Measurements from ENCODE around the gene MYH16. TPM values are rescaled to one million over a fixed set of nuclear protein-coding genes. Genes with fewer than 3 reads are reported as not detected.
"Not testable (repeated sequence)": the region's sequence is repeated elsewhere in the genome, so short reads cannot be mapped to it uniquely, and the experiment has no call there.

MYH16 gene
- polyA plus RNA-seq (0.55 to 2.2 TPM (median 0.69 TPM) in 3 replicates), polyA minus RNA-seq (0.40 to 0.77 TPM (median 0.52 TPM) in 3 replicates)
- polyA plus RNA-seq (2011; ENCODE audit: low read depth) = 1.7 TPM
- 0.84 and 1.1 TPM in 2 replicates for polyA plus RNA-seq (2011; cell fraction: cytosol; rRNA removed)
- polyA plus RNA-seq (2011; cell fraction: nucleus; rRNA removed) = 1.8 and 2.3 TPM in 2 replicates
- 1.3 and 3.6 TPM in 2 replicates for polyA plus RNA-seq (2012; ENCODE audit: low replicate concordance)
- not detected for polyA minus RNA-seq (2011; cell fraction: cytosol; rRNA and poly(A)+ RNA removed)
- polyA minus RNA-seq (2011; cell fraction: nucleus; rRNA and poly(A)+ RNA removed) = 0.11 and 0.85 TPM in 2 replicates

GRCh38 chr7:99272476-99273045, at the start of gene MYH16:
TSS of gene MYH16 (plus strand) at chr7:99272839.
- DNase-seq (ENCODE audit: low read depth, low spot score) (no peak), FAIRE-seq (no peak)
- no peaks in the 10 kb centered on the region for H3K9me1 ChIP-seq (ENCODE audit: control insufficient read depth, extremely low read depth, insufficient read depth, low read length)
- H3K36me3 ChIP-seq (ENCODE audit: control insufficient read depth in 2 of 2, extremely low read depth in 1 of 2, insufficient read depth in 2 of 2, low read length in 2 of 2) = no peaks in the 10 kb centered on the region
- peak within 1 kb of the TSS; percentile 2 for H3K9ac ChIP-seq (ENCODE audit: control insufficient read depth, extremely low read depth, insufficient read depth, low read length)
- dilution Hi-C loops (cut with MboI; ENCODE audit: extremely low pct_ligation_motif_present, low sequenced_read_pairs) = no loop called here
- no peaks in the 10 kb centered on the region for H3K79me2 ChIP-seq (ENCODE audit: control insufficient read depth, insufficient read depth, low read length)
- no peaks in the 10 kb centered on the region for H3K9me3 ChIP-seq (ENCODE audit: control insufficient read depth, low read depth, low read length)
- H2AFZ ChIP-seq (ENCODE audit: control insufficient read depth, low read length) = no peak within 1 kb of the TSS
- H3K4me1 ChIP-seq (ENCODE audit: control insufficient read depth, extremely low read depth, insufficient read depth, low read length) = peaks cover 36% of the 10 kb centered on the region
- TF ChIP-seq CTCF (optimal IDR thresholded peaks at IDR 0.05 in 1 of 3, IDR thresholded peaks at IDR 0.05 in 1 of 3, conservative IDR thresholded peaks at IDR 0.05 in 1 of 3; ENCODE audit: extremely low read depth in 1 of 3, insufficient read depth in 2 of 3, low read length in 3 of 3) = no peak
- H3K27me3 ChIP-seq (ENCODE audit: control insufficient read depth, extremely low read depth, insufficient read depth, low read length) = no peaks in the 10 kb centered on the region
- H3K4me2 ChIP-seq (ENCODE audit: control insufficient read depth, extremely low read depth, insufficient read depth, low read depth, low read length) = peak within 1 kb of the TSS; percentile 85
- peak within 1 kb of the TSS; percentile 98 for H3K27ac ChIP-seq (ENCODE audit: control insufficient read depth, insufficient read depth, low read length)
- no peak within 1 kb of the TSS for H3K4me3 ChIP-seq (ENCODE audit: control insufficient read depth in 2 of 3, extremely low read depth in 1 of 3, insufficient read depth in 2 of 3, low read depth in 1 of 3, low read length in 3 of 3)
- no peaks in the 10 kb centered on the region for H4K20me1 ChIP-seq (ENCODE audit: control insufficient read depth, extremely low read depth, insufficient read depth, low read length)

GRCh38 chr7:99224263-99224898, 48.3 kb upstream of the MYH16 start:
- H3K9me3 ChIP-seq (ENCODE audit: control insufficient read depth, low read depth, low read length); H3K36me3 ChIP-seq (ENCODE audit: control insufficient read depth in 2 of 2, extremely low read depth in 1 of 2, insufficient read depth in 2 of 2, low read length in 2 of 2); H3K9me1 ChIP-seq (ENCODE audit: control insufficient read depth, extremely low read depth, insufficient read depth, low read length); DNase-seq (ENCODE audit: low read depth, low spot score); H3K27me3 ChIP-seq (ENCODE audit: control insufficient read depth, extremely low read depth, insufficient read depth, low read length); H3K79me2 ChIP-seq (ENCODE audit: control insufficient read depth, insufficient read depth, low read length); dilution Hi-C loops (cut with MboI; ENCODE audit: extremely low pct_ligation_motif_present, low sequenced_read_pairs); H4K20me1 ChIP-seq (ENCODE audit: control insufficient read depth, extremely low read depth, insufficient read depth, low read length): not testable (repeated sequence)
- peak overlapping the region; percentile 85 for H3K4me2 ChIP-seq (ENCODE audit: control insufficient read depth, extremely low read depth, insufficient read depth, low read depth, low read length)
- H3K27ac ChIP-seq (ENCODE audit: control insufficient read depth, insufficient read depth, low read length) = peak overlapping the region; percentile 85
- peak overlapping the region; percentile 40 for H2AFZ ChIP-seq (ENCODE audit: control insufficient read depth, low read length)
- H3K4me3 ChIP-seq (ENCODE audit: control insufficient read depth in 2 of 3, extremely low read depth in 1 of 3, insufficient read depth in 2 of 3, low read depth in 1 of 3, low read length in 3 of 3) = peak overlapping the region in 2 of 3 experiments; percentile 32 to 57
- peaks cover 18% of the 10 kb centered on the region for H3K4me1 ChIP-seq (ENCODE audit: control insufficient read depth, extremely low read depth, insufficient read depth, low read length)
- peak overlapping the region; percentile 73 for H3K9ac ChIP-seq (ENCODE audit: control insufficient read depth, extremely low read depth, insufficient read depth, low read length)
- FAIRE-seq = peak; percentile 32
